ENCODE measurements around the gene B3GALT5. TPM values are rescaled to one million over a fixed set of nuclear protein-coding genes. Genes with fewer than 3 reads are reported as not detected.
"Not testable (repeated sequence)": the region's sequence is repeated elsewhere in the genome, so short reads cannot be mapped to it uniquely, and the experiment has no call there.

B3GALT5 gene, protein sequence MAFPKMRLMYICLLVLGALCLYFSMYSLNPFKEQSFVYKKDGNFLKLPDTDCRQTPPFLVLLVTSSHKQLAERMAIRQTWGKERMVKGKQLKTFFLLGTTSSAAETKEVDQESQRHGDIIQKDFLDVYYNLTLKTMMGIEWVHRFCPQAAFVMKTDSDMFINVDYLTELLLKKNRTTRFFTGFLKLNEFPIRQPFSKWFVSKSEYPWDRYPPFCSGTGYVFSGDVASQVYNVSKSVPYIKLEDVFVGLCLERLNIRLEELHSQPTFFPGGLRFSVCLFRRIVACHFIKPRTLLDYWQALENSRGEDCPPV
- total RNA-seq = not detected

DNA sequence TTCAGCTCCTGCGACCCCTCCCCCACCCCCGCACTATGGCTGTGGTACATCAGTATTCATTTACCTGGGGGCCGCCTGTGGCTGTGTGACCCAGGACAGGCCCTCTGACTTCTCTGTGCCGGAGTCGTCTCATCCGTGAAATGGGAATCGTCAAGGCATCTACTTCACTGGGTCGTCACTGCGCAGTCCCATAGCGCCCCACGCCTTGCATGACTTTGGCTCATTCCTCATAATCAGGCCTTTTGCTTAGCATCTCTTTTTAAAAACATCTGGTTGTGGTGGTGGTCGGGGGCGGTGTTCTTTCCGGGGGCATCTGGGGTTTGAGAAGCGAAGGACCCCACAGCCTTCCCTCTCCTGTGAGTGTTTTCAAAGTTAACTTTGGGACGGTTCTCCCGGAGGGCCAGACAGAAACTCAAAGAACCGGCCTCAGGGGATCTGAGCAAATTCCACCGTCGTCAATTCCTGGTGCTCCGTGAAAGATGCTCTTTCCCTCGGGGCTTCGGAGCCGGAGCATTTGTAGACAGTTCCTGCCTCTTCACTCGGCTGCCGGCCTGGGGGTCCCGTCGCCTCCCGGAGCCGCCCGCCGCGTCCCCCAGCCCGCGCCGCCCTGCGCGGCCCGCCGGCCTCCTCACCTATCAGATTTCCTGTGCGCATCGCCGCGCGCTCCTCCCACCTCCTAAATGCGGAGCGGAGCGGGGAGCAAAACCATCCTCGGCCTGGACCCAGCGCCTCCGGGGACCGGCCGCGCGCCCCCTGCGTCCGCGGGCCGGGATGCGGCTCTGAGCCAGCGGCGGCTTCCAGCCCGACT lies at the start of gene B3GALT5:
TSS of gene B3GALT5 (plus strand) at position 708 of the 808 bp plus-strand sequence. CDS start 47,620 bp downstream, outside the sequence.
- H3K9me3 Mint-ChIP-seq = no peaks in the 10 kb centered on the region
- DNase-seq (no peak), ATAC-seq (replicated peaks in 1 of 2) (no peak)
- H3K27me3 Mint-ChIP-seq (ENCODE audit: low read depth) = peaks cover 43% of the 10 kb centered on the region
- no peaks in the 10 kb centered on the region for H3K36me3 Mint-ChIP-seq (ENCODE audit: insufficient read depth in 2 of 2)
- H3K4me1 Mint-ChIP-seq (ENCODE audit: low read depth) = no peaks in the 10 kb centered on the region
- H3K4me3 Mint-ChIP-seq = peak within 1 kb of the TSS; percentile 8 to 16
- no peak within 1 kb of the TSS for H3K27ac Mint-ChIP-seq

DNA sequence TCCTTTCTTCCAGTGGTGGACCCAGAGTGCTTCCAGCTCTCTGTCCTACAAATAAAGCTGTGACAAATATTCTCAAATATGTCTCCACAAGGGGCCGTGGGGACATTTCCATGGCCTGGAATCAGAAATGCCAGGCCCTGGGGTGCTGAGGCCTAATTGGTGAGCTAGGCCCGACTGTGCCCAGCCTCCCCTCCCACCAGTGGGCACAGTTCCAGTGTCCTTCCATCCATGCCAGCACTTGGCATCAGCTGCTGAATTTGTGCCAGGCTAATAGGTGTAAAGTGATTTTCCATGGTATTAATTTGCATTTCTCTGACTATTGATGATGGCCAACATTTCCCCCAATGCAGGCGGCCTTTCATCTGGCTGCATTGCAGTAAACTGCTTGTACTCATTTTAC lies 48.5 kb upstream of the B3GALT5 start:
- H3K4me1 Mint-ChIP-seq (ENCODE audit: low read depth) = no peaks in the 10 kb centered on the region
- H3K4me3 Mint-ChIP-seq = no peak overlapping the region
- H3K36me3 Mint-ChIP-seq (ENCODE audit: insufficient read depth in 2 of 2) = no peaks in the 10 kb centered on the region
- H3K27ac Mint-ChIP-seq = no peak overlapping the region
- ATAC-seq (replicated peaks in 1 of 2) (no peak), DNase-seq (no peak)
- H3K27me3 Mint-ChIP-seq (ENCODE audit: low read depth) = no peaks in the 10 kb centered on the region
- no peaks in the 10 kb centered on the region for H3K9me3 Mint-ChIP-seq

DNA sequence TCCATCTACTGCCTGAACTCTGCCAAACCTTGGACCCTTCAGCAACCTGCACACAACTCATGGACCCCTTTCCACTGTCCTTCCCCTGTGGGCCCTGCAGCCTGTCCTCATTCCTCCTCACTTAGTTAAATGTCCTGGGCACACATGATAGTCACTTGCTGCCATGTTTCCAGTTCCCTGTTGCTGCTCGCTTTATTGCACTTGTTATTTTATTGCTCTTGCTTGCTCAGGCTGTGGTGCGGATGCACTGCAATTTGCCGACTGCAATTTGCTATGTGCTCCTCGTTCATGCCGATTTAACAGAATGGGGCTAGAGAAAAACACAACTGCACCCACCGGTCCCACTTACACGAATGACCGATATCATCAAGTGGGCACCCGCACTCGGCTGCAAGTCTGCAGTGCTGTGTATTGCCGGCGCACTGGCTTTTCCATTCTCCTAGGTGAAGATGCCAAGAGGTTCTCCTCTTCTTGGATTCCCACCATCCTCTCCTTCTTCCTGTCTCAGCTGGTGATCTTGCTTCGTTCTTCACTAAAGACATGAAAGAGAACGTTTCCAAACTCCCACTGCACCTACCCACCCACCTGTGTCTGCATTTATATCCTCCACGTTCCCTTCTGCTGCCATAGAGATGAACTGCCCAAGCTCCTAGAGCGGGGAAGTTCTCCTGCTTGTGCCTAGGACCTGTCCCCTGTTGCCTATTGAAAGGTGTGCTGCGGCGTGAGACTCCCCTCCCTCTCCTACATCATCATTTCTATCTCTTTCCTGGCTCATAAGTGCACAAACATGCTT lies 45.4 kb upstream of the B3GALT5 start:
- no peaks in the 10 kb centered on the region for H3K27me3 Mint-ChIP-seq (ENCODE audit: low read depth)
- DNase-seq (no peak), ATAC-seq (replicated peaks in 1 of 2) (no peak)
- no peak overlapping the region for H3K27ac Mint-ChIP-seq
- no peaks in the 10 kb centered on the region for H3K9me3 Mint-ChIP-seq
- no peaks in the 10 kb centered on the region for H3K4me1 Mint-ChIP-seq (ENCODE audit: low read depth)
- H3K36me3 Mint-ChIP-seq (ENCODE audit: insufficient read depth in 2 of 2) = no peaks in the 10 kb centered on the region
- no peak overlapping the region for H3K4me3 Mint-ChIP-seq

DNA sequence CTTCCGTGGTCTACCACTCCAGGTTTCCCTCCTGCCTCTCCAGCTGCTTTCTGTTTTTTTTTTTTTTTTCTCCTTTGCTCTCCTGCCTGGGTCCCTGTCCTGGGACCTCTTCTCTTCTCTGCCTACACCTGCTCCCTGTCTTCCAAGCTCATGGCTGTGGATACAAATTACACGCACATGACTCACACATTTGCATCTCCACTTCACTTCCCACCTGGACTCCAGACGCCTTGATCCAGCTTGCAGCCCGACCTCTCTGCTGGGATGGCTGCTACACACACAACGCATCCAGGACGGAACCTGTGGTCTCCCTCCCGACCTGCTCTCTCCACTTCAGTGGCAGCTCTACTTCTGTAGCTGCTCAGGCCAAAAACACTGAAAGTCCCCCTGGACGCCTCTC lies 44.4 kb upstream of the B3GALT5 start:
- Mint-ChIP-seq H3K27me3 (ENCODE audit: low read depth) (peaks cover 8% of the 10 kb centered on the region), H3K4me3 (no peak overlapping the region), H3K36me3 (ENCODE audit: insufficient read depth in 2 of 2) (no peaks in the 10 kb centered on the region), H3K9me3 (no peaks in the 10 kb centered on the region), H3K27ac (no peak overlapping the region), H3K4me1 (ENCODE audit: low read depth) (no peaks in the 10 kb centered on the region)
- no peak for ATAC-seq (replicated peaks in 1 of 2)
- DNase-seq = no peak

DNA sequence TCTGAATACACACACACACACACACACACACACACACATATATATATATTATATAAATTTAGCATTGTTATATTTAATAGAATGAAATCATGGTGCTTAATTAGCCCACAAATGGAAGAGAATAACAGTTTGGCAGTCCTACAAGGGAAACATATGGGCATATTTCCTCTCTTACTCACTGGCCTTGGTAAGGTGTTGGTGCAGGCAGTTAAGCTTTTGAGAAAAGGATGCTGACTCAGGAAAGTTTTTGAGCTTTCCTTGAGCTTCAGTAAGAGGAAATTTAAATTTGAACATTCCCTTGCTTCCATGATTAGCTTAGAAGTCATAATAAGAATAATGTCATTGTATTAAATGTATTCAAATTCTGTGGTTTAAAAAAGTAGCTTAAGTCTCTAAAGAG lies 37.0 kb upstream of the B3GALT5 start:
- ATAC-seq (replicated peaks in 1 of 2) = no peak
- no peak for DNase-seq
- Mint-ChIP-seq H3K4me3 (no peak overlapping the region), H3K9me3 (no peaks in the 10 kb centered on the region), H3K27ac (no peak overlapping the region), H3K4me1 (ENCODE audit: low read depth) (no peaks in the 10 kb centered on the region), H3K36me3 (ENCODE audit: insufficient read depth in 2 of 2) (no peaks in the 10 kb centered on the region), H3K27me3 (ENCODE audit: low read depth) (peaks cover 9% of the 10 kb centered on the region)

DNA sequence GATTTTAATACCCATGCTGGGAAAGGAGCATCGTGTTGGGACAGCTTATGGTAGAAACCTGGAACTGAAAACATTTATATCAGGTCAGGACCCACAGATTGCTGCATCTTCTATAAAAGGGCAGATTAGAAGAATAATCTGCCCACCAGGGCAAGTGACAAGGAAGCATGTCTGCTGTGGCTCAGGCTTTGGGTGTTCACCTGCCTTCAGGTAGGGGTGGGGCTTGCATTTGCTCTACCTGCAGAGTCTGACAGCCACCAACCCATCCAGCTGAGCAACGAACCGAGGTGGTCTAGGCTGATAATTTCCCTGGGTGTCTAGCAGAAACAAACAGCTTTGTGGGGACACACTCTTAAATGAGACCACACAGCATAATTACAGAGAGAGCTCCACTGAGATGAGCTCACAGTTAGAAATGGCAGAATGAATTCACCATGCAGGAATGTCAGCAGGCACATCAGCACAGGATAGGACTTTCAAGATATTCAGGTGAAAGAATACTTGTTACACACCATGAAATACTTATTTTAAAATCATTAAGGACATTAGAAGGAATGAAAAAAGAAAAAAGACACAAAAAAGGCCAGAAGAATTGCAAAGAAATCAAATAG lies 36.1 kb upstream of the B3GALT5 start:
- ATAC-seq (replicated peaks in 1 of 2) (no peak), DNase-seq (no peak)
- Mint-ChIP-seq H3K36me3 (ENCODE audit: insufficient read depth in 2 of 2) (no peaks in the 10 kb centered on the region), H3K4me3 (no peak overlapping the region), H3K9me3 (no peaks in the 10 kb centered on the region), H3K4me1 (ENCODE audit: low read depth) (no peaks in the 10 kb centered on the region), H3K27ac (no peak overlapping the region), H3K27me3 (ENCODE audit: low read depth) (peaks cover 9% of the 10 kb centered on the region)

DNA sequence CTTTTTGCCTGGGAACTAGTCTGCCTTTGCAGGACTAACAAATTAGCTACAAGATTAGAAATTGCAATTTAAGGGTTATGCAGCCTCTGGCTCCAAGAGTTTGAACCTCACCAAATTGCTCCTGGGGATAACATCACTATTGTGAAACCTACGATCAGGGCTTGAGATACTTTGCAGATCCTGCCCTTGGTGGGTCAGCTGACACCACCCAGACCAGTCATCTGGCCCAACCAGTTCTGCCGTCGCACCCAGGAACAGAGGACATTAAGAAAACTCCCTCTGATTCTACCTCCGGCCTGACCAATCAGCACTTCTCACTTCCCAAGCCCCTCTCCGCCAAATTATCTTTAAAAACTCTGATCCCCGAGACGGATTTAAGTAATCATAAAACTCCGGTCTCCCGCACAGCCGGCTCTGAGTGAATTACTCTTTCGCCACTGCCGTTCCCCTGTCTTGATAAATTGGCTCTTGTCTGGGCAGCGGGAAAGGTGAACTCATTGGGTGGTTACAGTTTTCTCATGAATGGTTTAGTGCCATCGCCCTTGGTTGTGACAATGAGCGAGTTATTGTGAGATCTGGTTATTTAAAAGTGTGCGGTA lies 32.9 kb upstream of the B3GALT5 start:
- H3K36me3 Mint-ChIP-seq (ENCODE audit: insufficient read depth in 2 of 2) = peaks cover 0 to 2% of the 10 kb centered on the region in 2 donors
- H3K27ac Mint-ChIP-seq = no peak overlapping the region
- H3K4me1 Mint-ChIP-seq (ENCODE audit: low read depth) = no peaks in the 10 kb centered on the region
- no peak for DNase-seq
- H3K9me3 Mint-ChIP-seq = no peaks in the 10 kb centered on the region
- ATAC-seq (replicated peaks in 1 of 2) = no peak
- H3K4me3 Mint-ChIP-seq = no peak overlapping the region
- peaks cover 1% of the 10 kb centered on the region for H3K27me3 Mint-ChIP-seq (ENCODE audit: low read depth)

DNA sequence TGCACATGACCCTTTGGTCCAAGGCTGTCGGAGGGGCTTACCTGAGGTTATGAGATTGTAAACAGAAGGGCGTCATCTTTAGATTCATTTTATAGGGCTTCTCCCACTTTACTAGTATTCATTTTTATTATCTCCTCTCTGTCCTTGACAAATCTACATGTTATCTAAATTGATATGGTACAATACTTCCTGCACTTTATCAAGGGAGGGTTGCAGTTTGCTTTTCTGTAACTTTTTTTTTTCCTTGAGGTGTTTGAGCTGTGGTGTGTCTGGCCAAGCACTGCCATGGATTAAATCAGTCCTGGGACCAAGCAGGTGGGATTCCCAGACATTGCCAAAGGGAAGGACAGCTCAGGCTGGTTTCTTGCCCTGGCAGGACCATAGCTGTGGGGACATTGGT lies 32.0 kb upstream of the B3GALT5 start:
- no peak for ATAC-seq (replicated peaks in 1 of 2)

DNA sequence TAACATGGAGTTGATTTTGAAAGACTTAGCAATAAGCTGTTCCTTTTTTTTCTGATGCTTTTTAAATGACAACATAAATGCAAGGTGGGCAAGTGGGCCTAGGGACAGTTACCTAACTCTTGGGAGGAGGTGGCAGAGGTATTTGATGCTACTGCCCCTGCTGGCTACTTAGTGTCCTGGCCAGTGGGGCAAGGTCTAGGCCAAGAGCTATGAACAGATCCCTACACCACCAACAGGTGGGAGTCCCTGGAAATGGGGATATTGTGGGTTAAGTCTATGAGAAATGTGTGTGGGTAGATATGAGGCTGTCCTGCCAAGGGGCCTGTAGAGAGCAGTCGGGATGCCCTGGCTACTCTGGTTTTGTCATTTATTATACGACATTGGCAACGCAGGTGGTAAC lies 31.3 kb upstream of the B3GALT5 start:
- Mint-ChIP-seq H3K27me3 (ENCODE audit: low read depth) (peaks cover 7% of the 10 kb centered on the region), H3K4me1 (ENCODE audit: low read depth) (no peaks in the 10 kb centered on the region), H3K9me3 (peaks cover 0 to 2% of the 10 kb centered on the region in 2 donors), H3K36me3 (ENCODE audit: insufficient read depth in 2 of 2) (peaks cover 0 to 2% of the 10 kb centered on the region in 2 donors), H3K4me3 (no peak overlapping the region), H3K27ac (no peak overlapping the region)
- no peak for DNase-seq
- no peak for ATAC-seq (replicated peaks in 1 of 2)

More for the DNA sequence above, 32.0 kb upstream of the B3GALT5 start:
- peaks cover 0 to 2% of the 10 kb centered on the region in 2 donors for H3K36me3 Mint-ChIP-seq (ENCODE audit: insufficient read depth in 2 of 2)
- no peak overlapping the region for H3K27ac Mint-ChIP-seq
- H3K4me3 Mint-ChIP-seq = no peak overlapping the region
- peaks cover 7% of the 10 kb centered on the region for H3K27me3 Mint-ChIP-seq (ENCODE audit: low read depth)
- no peak for DNase-seq
- no peaks in the 10 kb centered on the region for H3K4me1 Mint-ChIP-seq (ENCODE audit: low read depth)
- peaks cover 0 to 2% of the 10 kb centered on the region in 2 donors for H3K9me3 Mint-ChIP-seq

DNA sequence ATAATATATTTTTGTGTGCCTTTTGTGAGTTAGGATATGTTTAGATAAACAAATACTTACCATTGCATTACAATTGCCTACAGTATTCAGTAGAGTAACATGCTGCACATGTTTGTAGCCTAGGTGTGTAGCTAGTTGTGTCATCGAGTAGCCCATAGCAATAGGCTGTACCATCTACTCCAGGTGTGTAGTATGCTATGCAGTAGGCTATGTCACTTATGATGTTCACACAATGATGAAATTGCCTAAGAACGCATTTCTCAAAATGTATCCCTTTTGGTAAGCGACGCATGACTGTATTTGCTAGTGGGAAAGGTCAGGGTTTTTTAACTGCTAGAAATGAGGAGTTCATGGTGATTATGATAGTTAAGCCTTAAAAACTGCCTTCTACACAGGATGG lies 30.0 kb upstream of the B3GALT5 start:
- Mint-ChIP-seq H3K9me3 (peaks cover 0 to 2% of the 10 kb centered on the region in 2 donors), H3K4me1 (ENCODE audit: low read depth) (no peaks in the 10 kb centered on the region), H3K4me3 (no peak overlapping the region), H3K27me3 (ENCODE audit: low read depth) (peaks cover 7% of the 10 kb centered on the region), H3K36me3 (ENCODE audit: insufficient read depth in 2 of 2) (peaks cover 0 to 2% of the 10 kb centered on the region in 2 donors), H3K27ac (no peak overlapping the region)
- ATAC-seq (replicated peaks in 1 of 2) (no peak), DNase-seq (no peak)

DNA sequence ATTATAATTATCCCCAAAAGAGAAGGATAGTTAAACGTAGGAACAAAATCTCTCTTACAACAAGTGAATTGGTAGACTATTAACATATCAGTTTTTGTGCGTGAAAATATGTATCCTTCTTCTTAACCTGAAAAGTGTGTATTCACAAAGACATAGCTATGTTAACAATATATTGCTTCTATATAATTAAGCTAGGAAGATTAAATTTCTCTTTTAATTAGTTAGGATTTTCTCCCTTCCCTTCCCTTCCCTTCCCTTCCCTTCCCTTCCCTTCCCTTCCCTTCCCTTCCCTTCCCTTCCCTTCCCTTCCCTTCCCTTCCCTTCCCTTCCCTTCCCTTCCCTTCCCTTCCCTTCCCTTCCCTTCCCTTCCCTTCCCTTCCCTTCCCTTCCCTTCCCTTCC lies 29.2 kb upstream of the B3GALT5 start:
- not testable (repeated sequence) for H3K36me3 Mint-ChIP-seq (ENCODE audit: insufficient read depth in 2 of 2); H3K9me3 Mint-ChIP-seq; H3K4me1 Mint-ChIP-seq (ENCODE audit: low read depth); H3K4me3 Mint-ChIP-seq; ATAC-seq (replicated peaks in 1 of 2); DNase-seq; H3K27ac Mint-ChIP-seq; H3K27me3 Mint-ChIP-seq (ENCODE audit: low read depth)

DNA sequence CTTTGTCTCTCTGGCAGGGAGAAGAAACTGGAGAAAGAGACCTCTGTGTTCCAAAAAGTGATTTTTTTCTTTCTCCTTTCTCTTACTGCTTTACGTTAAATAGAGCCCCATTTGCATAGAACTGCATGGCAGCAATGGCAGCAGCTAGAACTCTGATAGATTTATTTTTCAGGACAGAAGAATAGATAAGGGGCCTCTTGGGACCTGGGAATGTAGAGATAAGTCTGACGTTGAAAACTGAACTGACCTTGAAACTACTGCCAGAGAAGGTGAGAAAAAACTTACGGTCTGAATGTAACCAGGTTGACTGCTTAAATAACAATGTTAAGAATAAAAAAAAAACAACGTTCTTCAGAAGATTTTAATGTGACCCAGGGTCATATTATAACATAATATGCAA lies 25.4 kb upstream of the B3GALT5 start:
- ATAC-seq (replicated peaks in 1 of 2) = no peak
- H3K9me3 Mint-ChIP-seq = peaks cover 0 to 4% of the 10 kb centered on the region in 2 donors
- no peak overlapping the region for H3K4me3 Mint-ChIP-seq
- H3K27me3 Mint-ChIP-seq (ENCODE audit: low read depth) = peaks cover 7% of the 10 kb centered on the region
- no peaks in the 10 kb centered on the region for H3K4me1 Mint-ChIP-seq (ENCODE audit: low read depth)
- no peak overlapping the region for H3K27ac Mint-ChIP-seq
- H3K36me3 Mint-ChIP-seq (ENCODE audit: insufficient read depth in 2 of 2) = peaks cover 0 to 2% of the 10 kb centered on the region in 2 donors
- no peak for DNase-seq

All from activated T-cell treated with anti-CD3 and anti-CD28 coated beads, Interleukin-2, amount 50 U/mL, for 72 hours (primary cell).